GM15510 (cell line): ENCODE results near the gene TMCC1.

Experiments
- POLR2A ChIP-seq: IDR thresholded peaks from 3 replicates; pipeline ENCODE4 v1.6.1; 2011; ENCODE audit warnings: borderline replicate concordance; ENCODE audit not compliant: insufficient read length; ENCODE audit errors: extremely low read depth

The TMCC1 gene

GRCh38 chr3:129612534-129613366, 280.8 kb downstream of the TMCC1 start:
- TF ChIP-seq POLR2A, result no peak

DNA sequence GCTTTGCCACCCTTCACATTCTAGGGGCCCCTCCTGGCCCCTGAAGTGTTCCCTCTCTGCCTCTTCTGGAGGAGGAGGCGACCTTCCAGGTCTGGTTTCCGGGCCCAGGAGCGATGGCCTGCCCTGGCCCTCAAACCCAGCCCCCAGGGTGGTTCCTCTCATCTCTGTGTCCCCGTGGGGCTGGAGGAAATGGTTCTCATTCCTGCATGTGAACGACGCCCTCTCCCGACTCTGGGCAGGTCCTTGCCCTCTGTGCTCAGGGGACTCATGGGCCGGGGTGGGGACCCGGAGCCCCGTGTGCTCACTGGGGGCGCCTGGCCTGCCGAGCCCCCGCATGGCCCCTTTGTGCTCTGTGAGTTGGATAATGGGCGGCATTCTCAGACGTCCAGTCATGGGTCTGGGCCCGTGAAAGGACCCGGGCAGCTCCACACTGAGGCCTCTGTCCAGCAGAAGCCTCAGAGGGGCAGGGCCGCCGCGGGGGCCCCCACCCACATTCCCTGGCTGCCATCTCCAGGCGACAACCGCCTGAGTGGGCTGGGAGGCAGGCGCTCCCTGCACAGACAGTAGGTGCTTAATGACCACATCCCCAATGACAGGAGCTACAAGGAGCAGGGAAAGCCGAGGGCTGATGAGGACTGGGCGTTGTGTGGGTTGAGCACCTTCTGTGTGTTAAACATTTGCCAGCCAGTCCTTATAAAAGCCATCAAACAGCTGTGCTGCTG, 281.5 kb downstream of the TMCC1 start:
- TF ChIP-seq POLR2A, result no peak

DNA sequence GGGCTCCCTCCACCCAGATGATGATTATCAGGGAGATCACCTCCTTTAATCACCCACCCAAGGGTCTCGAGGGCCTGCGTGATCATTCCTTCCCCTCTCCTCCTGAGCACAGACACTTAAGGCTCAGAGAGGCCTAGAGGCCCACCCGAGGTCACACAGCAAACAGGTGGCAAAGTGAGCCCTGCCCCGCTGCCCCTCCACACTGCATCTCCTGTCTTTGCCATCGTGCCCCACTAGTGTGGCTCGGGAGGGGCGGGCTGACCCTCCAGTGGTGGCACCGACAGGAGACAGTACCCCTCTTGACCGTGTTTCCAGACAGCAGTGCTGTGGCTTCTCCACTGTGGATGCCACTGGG, 282.1 kb downstream of the TMCC1 start:
- no peak for TF ChIP-seq POLR2A

GRCh38 chr3:129610276-129610675, 283.2 kb downstream of the TMCC1 start:
- no peak for TF ChIP-seq POLR2A

- TF ChIP-seq POLR2A, result no peak
Measured at GRCh38 chr3:129609591-129610182, 283.8 kb downstream of the TMCC1 start.

- no peak for TF ChIP-seq POLR2A
Measured at GRCh38 chr3:129608936-129609590, 284.4 kb downstream of the TMCC1 start.

DNA sequence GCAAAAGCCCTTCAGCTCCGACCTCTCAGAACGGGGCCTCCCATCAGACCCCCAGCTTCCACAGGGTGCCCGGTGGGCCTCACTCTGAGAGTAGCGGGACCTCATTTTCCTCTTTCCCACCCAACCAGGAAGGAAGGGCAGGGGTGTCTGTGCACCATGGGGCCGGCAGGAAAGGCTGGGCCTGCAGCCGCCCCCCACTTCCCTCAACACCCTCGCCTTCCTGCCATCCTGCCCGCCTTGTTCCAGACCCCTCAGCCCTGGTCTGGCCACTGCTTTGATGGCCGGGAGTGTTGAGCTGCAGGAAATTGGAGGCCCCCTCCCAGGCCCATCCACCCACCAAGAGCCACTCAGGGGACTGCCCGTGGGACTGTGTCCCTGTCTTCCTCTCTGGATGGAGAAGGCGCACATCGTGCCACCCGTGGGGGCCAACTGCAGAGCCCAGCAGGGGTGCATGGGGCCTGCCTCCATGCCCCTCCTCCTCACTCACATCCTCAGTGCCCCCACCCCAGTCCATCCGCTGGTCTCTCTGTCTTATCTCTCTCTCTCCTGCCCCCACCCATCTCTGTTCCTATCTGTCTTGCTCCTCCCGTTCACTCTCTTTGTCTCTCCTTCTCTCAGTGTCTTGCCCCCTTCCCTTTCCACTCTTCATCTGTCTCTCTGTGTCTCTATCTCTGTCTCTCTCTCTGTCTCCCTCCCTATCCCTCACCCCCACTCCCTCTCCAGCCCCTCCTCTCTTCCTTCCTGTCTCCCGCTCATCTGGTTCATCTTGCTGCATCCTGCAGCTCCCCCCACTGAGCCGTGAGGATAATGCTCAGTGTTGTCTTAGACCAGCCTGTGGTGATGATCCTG, 285.2 kb downstream of the TMCC1 start:
- no peak for TF ChIP-seq POLR2A

- TF ChIP-seq POLR2A, result no peak
Measured at GRCh38 chr3:129607391-129608068, 286.0 kb downstream of the TMCC1 start.

DNA sequence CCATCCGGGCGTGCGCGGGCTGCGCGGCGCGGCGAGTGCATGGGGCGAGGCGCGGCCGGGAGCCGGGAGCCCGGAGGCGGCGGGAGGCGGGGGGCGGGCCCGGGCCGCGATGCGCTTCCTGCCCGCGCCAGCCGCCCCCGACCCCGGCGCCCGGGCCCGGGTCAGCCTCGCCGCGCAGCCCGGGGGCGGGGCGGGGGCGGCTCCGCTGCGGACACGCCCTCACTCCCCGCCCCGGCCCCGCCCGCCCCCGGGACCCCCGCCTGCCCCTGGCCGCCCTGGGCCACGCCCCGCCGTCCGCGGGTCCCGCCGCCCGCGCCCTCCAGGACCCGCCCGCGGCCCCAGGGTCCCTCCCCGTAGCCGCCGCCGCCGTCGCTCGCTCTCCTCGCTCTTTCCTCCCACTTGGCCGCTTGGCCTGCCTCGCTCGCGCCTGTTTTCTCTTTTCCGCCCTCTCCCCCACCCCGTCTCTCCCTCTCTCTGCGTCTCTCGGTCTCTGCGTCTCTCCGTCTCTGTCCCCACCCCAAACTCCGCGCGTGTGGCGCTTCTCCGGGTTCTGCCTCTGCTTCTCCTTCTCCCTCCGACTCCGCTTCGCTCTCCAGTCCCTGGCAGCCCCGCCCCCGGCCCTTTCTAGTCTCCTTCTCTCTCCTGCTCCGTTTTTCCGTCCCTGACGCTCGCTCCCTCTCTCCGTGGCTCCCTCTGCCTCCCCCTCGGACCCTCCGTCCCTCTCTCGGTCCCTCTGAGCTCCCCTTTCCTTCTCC, 286.7 kb downstream of the TMCC1 start, which contains the start of gene PLXND1:
Gene PLXND1 (minus strand): TSS at position 41 of the 755 bp plus-strand sequence. CDS start 37 bp downstream, at position 4.
- TF ChIP-seq POLR2A, result no peak

DNA sequence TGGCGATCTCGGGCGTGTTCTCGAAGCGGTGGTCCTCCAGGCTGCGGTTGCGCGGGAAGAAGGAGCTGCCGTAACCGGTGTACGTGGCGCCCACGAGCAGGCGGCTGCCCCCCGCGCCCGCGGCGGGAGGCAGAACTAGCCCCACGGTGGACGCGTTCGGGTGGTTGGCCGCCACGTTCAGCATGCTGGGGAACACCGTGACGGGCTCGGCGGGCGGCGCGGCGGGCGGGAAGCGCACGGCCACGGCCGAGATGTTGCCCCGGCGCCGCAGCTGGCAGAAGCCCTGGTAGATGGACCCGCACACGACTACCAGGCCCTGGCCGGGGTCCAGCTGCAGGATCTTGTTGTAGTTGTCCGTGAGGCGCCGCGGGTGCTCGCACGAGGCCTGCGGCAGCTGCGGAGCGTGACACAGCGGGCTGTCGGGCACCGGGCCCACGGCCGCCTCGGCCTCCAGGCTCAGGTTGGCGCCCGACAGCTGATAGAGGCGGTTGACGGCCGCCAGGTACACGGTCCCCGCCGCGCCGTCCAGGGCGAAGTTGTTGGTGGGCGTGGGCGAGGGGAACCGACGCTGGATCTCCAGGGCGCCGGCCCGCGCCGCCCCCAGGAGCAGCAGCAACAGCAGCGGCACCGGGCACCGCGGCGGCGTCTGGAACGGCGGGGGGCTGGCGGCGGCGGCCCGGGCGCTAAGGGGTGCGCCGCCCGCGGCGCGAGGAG, 287.4 kb downstream of the TMCC1 start:
- no peak for TF ChIP-seq POLR2A

- no peak for TF ChIP-seq POLR2A
Measured at GRCh38 chr3:129605203-129605921, 288.1 kb downstream of the TMCC1 start.

DNA sequence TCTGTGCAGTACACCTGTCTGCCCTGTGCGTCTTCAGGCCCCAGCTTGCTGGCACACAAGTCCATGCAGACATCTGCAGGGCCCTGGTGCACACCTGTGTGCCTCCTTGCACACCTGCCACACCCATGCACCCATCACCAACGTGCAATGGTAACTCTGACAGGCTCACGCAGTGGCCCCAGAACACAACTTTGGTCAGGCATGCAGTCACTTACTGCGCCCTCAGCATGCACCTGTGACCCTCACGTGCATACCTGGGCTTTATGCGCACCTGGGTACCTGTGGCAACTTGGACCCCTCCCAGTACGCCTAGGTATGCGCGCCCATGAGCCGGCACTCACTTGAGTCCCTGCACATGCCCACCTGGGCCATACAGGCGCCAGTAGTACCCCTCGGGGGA, 288.7 kb downstream of the TMCC1 start:
- no peak for TF ChIP-seq POLR2A
